ENCODE measurements around the gene TAOK1.

DNA sequence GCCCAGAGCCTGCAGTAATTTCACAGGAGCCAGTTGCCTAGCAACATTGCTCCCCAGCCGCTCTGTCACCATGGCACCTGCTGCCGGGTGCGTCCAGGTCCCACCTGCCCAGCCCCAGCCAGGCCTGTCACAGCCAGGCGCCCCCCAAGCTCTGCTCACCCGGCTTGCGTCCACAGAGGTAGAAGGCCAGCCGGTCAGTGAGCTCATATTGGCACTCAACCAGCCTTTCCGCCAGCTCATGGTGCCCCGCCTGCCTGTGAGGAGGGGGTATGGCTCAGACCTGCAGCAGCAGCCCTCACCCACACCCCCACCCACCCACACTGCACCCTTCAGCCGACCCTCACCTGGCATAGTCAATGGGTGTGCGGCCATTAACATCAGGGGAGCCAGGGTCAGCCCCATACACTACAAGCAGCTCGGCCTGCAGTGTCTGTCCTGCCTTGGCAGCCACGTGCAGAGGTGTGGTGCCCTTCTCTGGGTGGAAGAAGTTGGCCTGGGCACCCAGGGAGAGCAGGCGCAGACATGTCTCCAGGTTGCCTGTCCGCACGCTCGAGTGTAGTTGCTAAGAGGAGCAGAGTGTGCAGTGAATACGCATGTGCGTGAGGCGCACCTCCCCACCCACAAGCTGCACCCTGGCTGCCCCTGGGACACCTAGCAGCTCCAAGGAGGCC, 191.6 kb downstream of the TAOK1 start:
- TF ChIP-seq ZFP36 (IDR thresholded peaks at IDR 0.05; ENCODE audit: borderline replicate concordance, partially characterized antibody): no peak
- TF ChIP-seq EP300 (IDR thresholded peaks at IDR 0.05): no peak
- TF ChIP-seq POLR2A (IDR thresholded peaks at IDR 0.05; ENCODE audit: low read length): no peak
- no peak for TF ChIP-seq RARB (CRISPR knock-in tag; IDR thresholded peaks at IDR 0.05)
- no peak for TF ChIP-seq PHF8 (IDR thresholded peaks at IDR 0.05; ENCODE audit: borderline replicate concordance, low read depth)
- TF ChIP-seq, protein P1, sequence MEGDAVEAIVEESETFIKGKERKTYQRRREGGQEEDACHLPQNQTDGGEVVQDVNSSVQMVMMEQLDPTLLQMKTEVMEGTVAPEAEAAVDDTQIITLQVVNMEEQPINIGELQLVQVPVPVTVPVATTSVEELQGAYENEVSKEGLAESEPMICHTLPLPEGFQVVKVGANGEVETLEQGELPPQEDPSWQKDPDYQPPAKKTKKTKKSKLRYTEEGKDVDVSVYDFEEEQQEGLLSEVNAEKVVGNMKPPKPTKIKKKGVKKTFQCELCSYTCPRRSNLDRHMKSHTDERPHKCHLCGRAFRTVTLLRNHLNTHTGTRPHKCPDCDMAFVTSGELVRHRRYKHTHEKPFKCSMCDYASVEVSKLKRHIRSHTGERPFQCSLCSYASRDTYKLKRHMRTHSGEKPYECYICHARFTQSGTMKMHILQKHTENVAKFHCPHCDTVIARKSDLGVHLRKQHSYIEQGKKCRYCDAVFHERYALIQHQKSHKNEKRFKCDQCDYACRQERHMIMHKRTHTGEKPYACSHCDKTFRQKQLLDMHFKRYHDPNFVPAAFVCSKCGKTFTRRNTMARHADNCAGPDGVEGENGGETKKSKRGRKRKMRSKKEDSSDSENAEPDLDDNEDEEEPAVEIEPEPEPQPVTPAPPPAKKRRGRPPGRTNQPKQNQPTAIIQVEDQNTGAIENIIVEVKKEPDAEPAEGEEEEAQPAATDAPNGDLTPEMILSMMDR (IDR thresholded peaks at IDR 0.05): no peak
- TF ChIP-seq RCOR1 (IDR thresholded peaks at IDR 0.05; ENCODE audit: low read depth, low read length): no peak
- no peak for TF ChIP-seq RAD21 (conservative IDR thresholded peaks at IDR 0.05 in 1 of 2, IDR thresholded peaks at IDR 0.05 in 1 of 2)
